SK-N-DZ (cell line): ENCODE measurements around the gene GRIN2A.

Experiments
- DNase-seq: peaks from one replicate; pipeline ENCODE4 v3.0.0-alpha.2; 2015; ENCODE audit warnings: low spot score

The GRIN2A gene

DNA sequence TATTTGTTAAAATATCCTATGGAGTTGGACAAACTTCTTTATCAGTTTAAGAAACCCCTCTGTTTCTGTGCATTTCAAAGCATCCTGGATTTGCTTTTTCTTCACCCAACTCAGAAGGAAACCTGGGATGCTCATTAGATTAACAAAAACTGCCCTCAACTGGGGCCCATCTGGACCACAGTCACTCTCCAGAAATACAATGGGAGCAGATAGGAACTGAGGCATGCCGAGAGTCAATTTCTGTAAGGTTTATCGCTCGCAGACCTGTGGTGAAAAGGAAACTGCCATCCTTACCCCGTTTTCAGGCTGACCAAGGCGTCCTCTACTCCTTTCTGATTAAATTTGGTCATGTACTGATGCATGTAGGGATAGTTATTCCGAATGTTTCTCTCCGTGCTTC, 360.3 kb downstream of the GRIN2A start:
- no peak for DNase-seq

DNA sequence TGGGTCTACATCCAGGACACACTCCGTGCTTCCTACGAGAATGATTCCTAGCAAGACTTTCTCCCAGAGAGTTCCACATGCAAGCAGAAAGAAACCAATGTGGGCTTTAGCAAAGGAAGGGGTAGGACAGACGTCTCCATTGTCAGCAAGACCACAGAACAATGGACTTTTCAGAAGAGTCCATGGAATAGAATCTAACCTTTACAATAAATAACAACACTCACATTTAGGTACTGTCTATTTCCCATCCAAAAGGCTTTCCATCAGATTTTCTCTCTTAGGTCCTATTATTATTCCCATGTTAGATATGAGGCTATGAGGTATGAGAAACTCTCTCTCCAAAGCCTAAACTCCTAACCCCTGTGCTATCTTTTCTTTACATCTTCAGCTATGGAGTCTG, 360.9 kb downstream of the GRIN2A start:
- DNase-seq = no peak

DNA sequence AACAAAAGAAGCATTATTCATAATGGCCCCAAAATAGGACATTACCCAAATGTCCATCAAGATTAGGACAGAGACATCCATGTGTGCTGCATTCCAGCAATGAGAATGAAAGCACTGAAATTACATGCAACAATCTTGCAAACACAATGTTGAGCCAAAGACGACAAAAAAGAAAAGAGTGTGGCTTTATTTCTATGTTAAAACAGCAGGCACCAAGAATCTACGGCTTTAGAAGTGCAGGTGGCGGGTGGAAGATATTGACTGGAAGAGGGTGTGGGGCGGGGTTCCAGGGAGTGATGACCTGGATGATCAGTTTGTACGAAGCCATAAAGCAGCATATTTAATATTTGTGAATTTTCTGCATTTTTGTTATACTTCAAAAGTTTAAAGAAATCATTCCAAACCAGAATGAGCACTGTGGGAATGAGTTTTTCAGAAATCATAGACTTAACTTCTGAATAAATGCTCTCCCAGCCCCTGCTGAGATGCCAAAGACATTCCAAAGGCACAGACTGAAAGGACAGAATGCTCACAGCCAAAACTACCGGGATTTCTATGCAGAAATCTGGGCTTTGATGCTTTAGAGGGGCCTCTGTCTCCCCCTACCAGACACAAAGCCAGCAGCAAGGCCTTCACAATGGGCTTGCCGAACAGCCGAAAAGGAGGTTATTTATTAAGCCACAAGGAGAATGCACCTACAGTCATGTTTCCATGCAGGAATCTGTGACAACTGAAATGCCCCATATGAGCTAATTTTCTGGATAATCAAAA, 361.6 kb downstream of the GRIN2A start:
- no peak for DNase-seq

DNA sequence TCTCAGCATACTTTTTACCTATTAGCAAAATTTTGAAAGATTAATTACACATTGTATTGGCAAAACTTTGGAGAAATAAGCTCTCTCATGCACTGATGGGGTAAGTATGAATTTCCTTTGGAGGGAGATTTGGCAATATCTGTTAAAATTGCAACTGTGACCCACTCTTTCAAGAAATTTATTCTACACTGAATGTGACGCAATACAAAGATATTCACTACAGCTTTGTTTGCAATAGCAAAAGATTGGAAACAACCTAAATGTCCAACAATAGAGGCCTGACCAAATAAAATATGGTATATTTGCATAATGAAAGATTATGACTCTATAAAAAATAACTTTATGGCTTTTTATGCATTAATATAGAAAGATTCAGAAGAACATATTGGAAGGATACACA, 363.5 kb downstream of the GRIN2A start:
- no peak for DNase-seq

DNA sequence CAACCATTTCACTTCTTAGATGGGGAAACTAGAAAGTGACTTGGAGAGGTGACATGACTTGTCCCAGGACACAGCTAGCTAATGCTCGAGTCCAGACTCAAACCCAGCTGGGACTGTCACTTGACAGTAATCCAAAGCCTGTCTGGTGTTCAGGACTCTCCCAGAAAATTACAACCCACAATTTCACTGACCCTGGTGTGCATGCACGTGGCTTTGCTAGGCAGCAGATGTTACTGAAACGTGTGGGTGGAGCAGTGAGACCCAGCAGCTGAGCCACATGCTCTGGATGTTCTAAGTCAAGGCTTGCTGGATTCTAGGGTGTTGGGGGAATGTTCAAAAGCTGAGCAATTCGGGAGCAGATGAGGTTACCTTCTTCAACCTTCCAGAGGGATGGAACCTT, 364.6 kb downstream of the GRIN2A start:
- DNase-seq = no peak

DNA sequence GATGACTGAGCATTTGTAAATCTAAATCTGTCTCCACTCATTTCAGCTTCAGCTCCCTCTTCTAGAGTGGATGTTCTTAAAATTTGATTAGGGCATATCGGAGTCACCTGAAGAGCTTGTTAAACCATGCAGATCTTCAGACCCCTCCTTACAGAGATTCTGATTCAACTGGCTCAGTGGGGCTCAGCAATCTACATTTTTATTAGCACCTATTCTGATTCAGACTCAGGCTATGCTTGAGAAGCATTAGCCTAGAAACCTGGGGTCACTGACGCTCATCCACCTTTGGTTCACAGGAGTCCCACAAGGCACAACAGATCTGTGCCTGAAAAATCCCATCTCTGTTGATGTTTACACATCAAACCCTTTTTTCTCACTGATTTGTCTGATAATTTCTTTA, 365.6 kb downstream of the GRIN2A start:
- DNase-seq = no peak

DNA sequence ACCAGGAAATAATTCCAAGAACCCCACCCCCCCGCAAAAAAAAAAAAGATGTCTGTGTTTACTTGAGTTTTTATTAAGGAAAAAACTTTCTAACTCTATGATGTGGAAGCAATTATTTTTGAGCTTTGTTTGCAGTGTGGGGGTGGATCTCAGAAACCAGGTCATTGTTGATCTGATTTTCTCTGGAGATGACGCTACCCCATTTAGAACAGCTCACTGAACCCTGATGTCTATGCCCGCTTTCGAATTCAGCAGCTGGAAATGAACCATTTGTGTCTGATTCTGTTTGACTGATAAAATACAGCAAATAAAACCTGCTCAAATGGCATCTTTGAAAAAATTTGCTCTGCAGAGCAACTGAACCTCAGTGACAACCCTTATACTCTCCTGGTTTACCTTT, 368.6 kb downstream of the GRIN2A start:
- DNase-seq = no peak

DNA sequence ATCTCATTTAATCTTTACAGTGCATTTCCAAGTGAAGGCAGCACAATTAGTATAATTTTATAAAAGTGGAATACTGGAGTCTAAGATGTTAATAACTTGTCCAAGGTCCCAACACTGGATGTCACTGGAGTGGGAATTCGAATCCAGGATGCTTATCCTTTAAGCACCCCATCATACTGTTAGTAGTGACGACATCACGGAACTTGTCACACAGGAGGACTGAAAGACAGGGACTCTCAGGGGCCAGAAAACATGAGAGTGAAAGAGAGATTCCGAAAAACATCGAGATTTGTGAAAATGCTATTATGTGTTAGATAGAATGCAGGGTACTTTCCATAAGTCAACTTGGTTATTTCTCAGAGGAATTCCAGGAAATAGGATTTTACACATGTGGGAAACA, 374.0 kb downstream of the GRIN2A start:
- DNase-seq = no peak

DNA sequence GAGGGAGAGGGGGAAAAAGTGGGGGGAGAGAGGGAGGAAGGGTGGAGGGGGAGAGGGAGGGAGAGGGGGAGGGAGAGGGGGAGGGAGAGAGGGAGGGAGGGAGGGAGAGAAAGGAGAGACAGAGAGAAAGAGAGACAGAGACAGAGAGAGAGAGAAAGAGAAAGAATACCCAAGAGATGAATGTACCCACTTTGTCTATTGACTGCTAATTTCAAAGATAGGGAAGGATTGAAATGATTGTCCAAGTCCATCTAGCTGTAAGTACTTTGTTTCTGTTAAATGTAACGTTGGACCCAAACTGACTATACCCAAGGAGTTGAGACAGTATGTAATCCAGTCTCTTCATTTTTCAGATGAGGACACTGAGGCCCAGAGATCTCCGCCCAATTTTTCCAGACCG, 374.9 kb downstream of the GRIN2A start:
- no peak for DNase-seq

DNA sequence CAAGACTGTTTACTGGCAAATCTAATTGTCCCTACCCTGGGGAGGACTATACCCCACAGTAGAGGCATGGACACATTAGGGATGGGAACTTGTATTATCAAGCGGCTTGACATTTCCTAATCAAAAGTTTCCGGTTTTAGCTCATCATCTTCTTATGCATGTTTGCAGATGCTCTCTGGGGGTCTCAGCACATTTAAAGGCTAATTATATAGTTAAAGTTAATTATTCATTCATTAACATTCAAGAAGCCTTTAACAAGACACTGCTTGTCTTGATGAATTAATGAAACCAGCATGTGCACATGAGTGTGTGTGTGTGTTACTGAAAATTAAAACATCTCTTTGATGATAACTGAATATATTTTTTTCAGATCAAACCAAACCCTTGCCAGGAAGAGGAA, 377.1 kb downstream of the GRIN2A start:
- DNase-seq = no peak

DNA sequence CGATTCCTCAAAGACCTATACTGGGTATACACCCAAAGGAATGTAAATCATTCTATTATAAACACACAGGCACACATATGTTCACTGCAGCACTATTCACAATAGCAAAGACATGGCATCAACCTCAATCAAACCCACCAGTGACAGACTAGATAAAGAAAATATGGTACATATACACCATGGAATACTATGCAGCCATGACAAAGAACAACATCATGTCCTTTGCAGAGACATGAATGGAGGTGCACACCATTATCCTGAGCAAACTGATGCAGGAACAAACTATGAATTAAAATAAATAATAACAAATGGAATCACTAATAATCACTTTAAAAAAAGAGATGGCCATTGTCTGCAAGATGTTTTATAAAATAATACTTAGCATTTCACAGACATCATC, 380.1 kb downstream of the GRIN2A start:
- no peak for DNase-seq

DNA sequence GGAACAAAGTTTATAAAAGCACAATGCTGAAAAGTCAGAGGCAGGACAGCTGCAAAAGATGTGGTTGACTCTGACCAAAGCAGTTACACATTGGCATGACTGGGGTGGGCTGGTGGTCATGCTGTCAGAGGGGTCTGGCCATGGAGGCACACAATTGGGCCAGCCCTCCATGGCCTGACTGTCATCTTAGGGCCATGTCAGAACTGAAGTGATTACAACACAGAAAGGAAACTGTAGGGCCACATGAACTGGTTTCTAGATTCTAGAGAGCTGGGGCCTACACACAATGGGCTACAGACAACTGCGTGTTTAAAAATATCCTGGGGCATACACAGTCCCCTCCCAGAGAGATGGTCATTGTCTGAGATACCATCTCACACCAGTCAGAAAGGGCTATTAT, 380.6 kb downstream of the GRIN2A start:
- no peak for DNase-seq

DNA sequence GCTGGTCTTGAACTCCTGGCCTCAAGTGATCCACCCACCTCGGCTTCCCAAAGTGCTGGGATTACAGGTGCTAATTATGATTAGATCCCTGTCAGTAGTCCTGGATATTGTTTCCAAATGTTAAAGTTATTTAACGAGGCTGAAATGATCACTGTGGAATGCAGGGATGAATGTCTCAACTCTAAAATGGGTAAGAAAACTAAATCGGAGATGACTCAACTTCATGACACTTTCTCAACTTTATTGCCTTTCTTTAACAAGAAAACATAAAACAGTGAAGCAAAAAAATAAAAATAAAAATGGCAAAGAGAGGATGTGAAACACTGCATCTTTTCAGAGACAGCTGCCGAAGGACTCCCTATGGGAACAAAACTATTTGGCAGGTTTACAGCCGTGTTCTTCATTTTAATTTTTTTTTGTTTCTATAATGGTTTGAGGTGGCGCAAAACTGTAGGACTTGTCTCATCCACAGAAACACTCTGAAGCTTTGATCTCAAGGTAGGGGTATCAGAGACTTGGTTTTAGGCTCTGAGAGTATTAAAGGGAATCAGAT, 382.0 kb downstream of the GRIN2A start:
- DNase-seq = no peak

DNA sequence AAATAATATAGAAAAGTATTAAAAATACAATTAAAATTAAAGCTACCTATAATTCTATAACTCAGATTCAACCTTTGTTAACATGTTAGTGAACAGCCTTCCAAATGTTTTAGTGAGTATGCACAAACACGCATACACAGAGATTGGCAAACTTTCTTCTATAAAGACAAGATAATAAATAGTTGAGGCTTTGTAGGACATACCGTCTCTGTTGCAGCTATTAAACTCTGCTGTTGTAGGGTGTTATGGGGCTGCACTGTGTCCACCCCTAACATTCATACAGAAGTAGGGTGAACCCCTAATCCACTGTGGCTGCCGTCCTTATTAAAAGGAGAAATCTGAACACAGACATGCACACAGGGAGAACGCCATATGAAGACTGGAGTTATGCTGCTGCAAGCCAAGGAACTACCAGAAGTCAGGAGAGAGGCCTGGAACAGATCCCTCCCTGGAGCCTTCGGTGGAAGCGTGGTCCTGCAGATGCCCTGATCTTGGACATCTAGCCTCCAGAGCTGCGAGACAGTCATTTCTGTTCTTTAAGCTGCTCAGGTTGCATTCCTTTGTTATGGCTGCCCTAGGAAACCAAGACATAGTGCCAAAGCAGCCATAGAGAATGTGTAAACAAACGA, 383.2 kb downstream of the GRIN2A start:
- no peak for DNase-seq

DNA sequence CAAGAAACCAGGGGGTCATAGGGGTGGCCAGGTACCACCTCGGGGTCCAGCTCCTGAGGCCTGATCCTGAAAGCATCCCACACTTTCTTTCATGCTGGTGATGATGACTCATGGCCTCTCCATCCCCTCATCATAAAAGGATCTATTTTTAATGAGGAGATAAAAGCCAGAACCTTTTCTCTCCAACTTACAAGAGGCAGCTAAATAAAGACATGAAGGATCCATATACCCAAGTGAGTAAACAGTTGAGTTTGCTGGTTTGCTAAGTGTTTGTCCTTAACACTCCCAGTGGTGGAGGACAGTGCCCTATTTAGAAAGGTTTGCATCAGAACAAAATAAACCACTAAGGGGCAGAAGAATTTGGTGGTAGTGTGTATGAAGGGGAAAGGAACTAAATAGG, 383.8 kb downstream of the GRIN2A start:
- no peak for DNase-seq

DNA sequence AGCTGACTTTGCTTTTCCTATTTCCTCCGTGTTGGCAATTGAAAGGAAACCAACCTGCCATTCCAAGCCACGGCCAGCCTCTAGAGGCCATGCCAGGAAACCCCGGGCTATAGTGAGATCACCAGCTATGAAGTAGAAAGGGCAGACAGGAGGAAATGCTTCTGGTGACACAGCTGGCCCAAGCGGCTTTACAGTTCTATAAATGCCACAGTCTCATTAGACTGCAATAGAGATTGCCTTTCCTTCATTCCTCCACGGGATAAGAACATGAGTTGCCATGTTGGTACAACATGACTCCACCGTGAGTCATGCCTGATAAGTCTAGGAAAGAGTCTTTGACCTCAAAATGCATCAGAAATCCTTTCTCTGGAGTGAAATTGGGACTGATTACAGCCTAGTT, 384.9 kb downstream of the GRIN2A start:
- no peak for DNase-seq

DNA sequence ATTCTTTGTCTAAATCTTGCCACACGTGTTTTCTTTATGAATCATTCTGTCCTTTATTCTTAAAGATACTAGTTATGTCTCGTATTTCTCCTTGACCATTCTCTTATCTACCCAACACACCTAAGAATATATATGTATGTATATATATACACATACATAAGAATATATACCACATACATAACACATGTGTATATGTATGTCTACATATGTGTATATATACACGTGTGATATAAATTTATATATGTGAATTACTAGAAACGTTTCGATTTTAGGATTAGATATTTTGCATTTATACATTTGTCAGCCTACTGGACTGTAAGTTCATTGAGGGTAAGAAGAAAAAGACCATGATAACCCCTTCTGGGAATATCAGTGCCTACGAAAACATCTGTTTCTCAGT, 388.6 kb downstream of the GRIN2A start:
- no peak for DNase-seq

DNA sequence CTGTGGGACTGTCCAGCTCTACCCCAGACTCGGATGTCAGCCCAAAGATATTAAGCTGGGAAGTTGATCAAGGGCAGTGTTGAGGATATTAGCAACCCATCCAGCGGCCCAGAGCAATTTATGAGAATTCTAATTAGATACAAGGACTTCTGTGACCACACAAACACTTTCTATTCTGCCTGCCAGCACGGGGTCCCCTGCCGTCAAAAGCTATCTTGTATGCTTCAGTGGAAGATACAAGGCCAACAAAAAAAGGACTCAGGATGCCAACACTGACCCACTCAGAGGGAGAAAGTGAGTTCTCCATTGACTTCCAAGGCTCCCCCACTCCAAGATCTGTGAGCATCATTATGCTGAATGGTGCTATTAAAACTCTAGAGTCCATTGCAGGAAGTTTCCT, 390.7 kb downstream of the GRIN2A start:
- no peak for DNase-seq

DNA sequence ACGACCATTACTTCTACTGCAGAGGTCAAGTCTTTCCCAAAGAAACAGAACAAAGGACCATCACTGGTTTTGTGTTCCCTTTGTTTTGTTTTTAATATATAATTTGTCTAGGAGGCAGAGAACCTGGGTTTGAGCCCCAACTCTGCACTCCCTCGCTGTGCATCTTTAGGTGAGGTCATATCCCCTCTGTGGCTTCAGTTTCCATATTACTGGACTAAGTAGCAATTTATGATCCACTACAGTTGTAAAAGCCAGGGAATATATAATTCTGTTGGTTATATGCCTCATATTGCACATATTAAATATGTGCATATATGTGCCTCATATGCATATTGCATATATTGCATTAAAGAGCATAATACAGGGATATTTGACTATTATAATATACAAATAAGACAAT, 392.0 kb downstream of the GRIN2A start:
- DNase-seq = no peak

DNA sequence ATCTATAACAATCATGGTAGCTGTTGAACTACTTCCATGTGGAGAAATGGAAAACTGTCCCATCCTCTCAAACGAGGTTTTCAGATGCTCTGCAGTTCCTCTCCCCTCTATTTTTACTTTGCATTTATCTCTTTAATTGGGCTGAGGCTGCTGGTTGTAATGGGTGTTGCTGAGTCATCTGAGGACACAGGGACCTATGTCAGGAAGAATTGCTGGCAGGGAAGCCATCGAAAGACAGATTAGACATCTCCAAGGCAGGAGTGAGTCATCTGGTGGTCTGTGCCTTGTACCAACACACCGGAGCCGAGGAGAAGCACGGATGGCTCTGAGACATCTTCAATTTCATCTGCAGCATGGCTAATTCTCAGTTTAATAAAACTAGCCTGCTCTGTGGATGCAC, 394.5 kb downstream of the GRIN2A start:
- no peak for DNase-seq

DNA sequence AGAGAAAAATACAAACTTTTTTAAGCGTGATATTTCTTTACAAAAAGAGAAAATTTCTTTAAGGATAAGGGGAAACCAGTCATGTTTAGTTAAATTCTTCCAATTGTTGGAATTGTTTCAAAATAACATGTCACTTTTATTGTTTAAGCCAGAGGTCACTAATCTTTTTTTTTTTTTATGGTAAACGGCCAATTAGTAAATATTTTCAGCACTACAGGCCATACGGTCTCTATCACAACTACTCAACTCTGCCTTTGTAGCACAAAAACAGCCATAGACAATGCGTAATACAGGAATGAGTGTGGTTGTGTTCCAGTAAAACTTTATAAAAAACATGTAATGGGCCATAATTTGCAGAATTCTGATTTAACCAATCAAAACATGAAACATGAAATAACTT, 401.4 kb downstream of the GRIN2A start:
- no peak for DNase-seq

DNA sequence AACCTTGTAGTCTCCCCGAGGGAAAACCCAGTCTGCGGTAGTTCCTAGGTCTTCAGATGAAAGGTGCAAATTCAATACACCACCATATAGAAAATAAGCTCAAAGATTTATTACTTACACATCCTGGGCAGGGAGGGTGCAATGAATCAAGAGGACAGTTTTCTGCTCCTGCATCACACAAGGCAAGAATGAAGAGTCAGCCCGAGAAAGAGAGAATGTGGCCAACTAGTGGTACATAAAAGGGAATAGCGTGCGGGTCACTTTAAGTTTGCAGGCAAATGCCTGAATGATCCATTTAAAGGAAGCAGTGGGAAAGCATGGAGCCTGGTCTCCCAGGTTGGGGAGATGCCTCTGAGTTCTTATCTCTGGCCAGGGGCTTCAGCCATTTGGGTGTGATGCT, 403.4 kb downstream of the GRIN2A start:
- no peak for DNase-seq

DNA sequence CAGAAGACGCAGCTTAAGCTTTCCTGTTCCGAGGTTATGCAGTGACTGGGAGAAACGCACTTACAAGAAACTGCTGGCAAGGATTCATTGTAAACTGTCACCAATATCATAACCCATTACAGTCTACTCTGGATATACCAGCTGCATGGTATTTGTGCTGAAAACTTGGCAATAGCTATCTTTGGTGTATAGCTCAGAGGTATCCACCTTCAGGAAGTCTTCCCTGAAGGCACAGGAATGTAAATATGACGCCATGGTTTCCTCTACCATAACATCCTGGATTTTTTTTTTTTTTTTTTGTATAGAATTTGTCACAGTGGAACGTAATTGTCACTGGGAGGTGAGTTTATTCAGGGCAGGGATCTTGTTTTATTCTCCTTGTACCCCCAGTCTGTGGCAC, 406.2 kb downstream of the GRIN2A start:
- no peak for DNase-seq
